Caco-2 (cell line): Measurements from ENCODE around the gene PTTG1IP. TPM values are rescaled to one million over a fixed set of nuclear protein-coding genes. Genes with fewer than 3 reads are reported as not detected.

Experiments used
- BruUV-seq: library from RNA; stranded (reverse); fragments of 400-500 nt; replicated peaks from 2 replicates; lab custom pipeline; 2021; lab: Mats Ljungman, UMichigan
- CTCF ChIA-PET: fragments of 300-600 bp; sonication (Branson Sonifier 250); formaldehyde crosslinking; loops from one replicate; lab custom pipeline; 2022; ENCODE audit warnings: antibody characterized with exemption; lab: Charles Lee
- POLR2A ChIA-PET: fragments of 300-600 bp; sonication (Branson Sonifier 250); formaldehyde crosslinking; loops from one replicate; lab custom pipeline; 2022; ENCODE audit warnings: antibody characterized with exemption; lab: Charles Lee
- DNase-seq, 2 experiments: peaks; one replicate each; pipeline versions ENCODE4 v3.0.0 to v3.0.0-alpha.2; 2020 to 2022
- H3K27me3 ChIP-seq: replicated peaks from 2 replicates; pipeline ENCODE4 v1.6.0; 2011; ENCODE audit warnings: low read length; ENCODE audit not compliant: control insufficient read depth, insufficient read depth
- H3K36me3 ChIP-seq: 2 replicates; pipeline ENCODE4 v1.5.1; 2011; ENCODE audit warnings: low read length; ENCODE audit not compliant: control insufficient read depth, insufficient read depth
- H3K4me1 ChIP-seq: fragments of 250-450 bp; sonication (Bioruptor Pico); 2 replicates; pipeline ENCODE4 v1.5.1; 2020; ENCODE audit warnings: mild to moderate bottlenecking
- H3K4me3 ChIP-seq: 2 replicates; pipeline ENCODE4 v1.5.1; 2011; ENCODE audit warnings: low read depth, mild to moderate bottlenecking, control low read depth, low read length
- H3K9me3 ChIP-seq: fragments of 250-450 bp; sonication (Bioruptor Pico); 2 replicates; pipeline ENCODE4 v1.5.1; 2020; ENCODE audit warnings: mild to moderate bottlenecking, moderate library complexity
- H3K27ac Mint-ChIP-seq: one replicate; pipeline ENCODE4 v1.8.0; 2022; ENCODE audit warnings: mixed read lengths; ENCODE audit not compliant: unreplicated experiment
- H3K27me3 Mint-ChIP-seq: one replicate; pipeline ENCODE4 v1.8.0; 2022; ENCODE audit warnings: mixed read lengths; ENCODE audit not compliant: insufficient read depth, unreplicated experiment
- H3K36me3 Mint-ChIP-seq: one replicate; pipeline ENCODE4 v1.8.0; 2022; ENCODE audit warnings: mild to moderate bottlenecking, mixed read lengths; ENCODE audit not compliant: insufficient read depth, unreplicated experiment
- H3K4me1 Mint-ChIP-seq: one replicate; pipeline ENCODE4 v1.8.0; 2022; ENCODE audit warnings: low read depth, mixed read lengths; ENCODE audit not compliant: unreplicated experiment
- H3K4me3 Mint-ChIP-seq: one replicate; pipeline ENCODE4 v1.8.0; 2022; ENCODE audit warnings: mild to moderate bottlenecking, moderate library complexity, mixed read lengths; ENCODE audit not compliant: unreplicated experiment
- H3K9me3 Mint-ChIP-seq: one replicate; pipeline ENCODE4 v1.8.0; 2022; ENCODE audit warnings: mixed read lengths; ENCODE audit not compliant: unreplicated experiment
- intact Hi-C: fragments of 100-400 bp; cut with micrococcal nuclease; formaldehyde crosslinking; loops from one replicate; pipeline ENCODE4 v1.10.0; 2022; ENCODE audit not compliant: unreplicated experiment
- total RNA-seq: library from RNA; stranded (reverse); gene quantifications from 2 replicates; pipeline ENCODE4 v1.2.3, GENCODE V29; 2022
- TF ChIP-seq, protein P1 (sequence below), 2 experiments: fragments of 200-600 bp in 1 of 2; IDR thresholded peaks; 1 replicate in 1 of 2; 2 replicates in 1 of 2; pipeline versions ENCODE4 v1.5.1 to v1.8.0; 2011 to 2022; ENCODE audit warnings: antibody characterized with exemption in 1 of 2, control low read depth in 1 of 2, inconsistent platforms in 1 of 2, low read depth in 1 of 2, low read length in 1 of 2, mild to moderate bottlenecking in 1 of 2, moderate library complexity in 1 of 2; ENCODE audit not compliant: insufficient read depth in 1 of 2, severe bottlenecking in 1 of 2, unreplicated experiment in 1 of 2

PTTG1IP gene
- total RNA-seq, 1 experiment from 2014 or later: 296 TPM

DNA sequence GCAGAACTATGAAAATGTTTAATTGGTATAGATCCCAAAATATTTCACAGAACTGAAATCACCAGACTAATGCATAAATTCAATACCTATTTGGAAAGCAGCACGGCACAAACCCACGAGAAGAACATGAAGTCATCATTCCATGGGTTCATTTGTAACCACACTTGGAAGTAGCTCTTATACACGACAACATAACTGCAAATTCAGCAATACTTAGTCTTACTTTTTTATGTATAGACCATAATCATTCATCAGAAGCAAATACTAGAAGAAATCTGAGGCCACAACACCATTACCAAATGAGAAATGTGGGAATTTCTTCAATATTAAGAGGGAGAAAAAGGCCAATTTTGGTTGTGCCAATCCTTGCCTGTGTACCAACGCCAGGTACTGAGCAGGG lies 67.6 kb downstream of the PTTG1IP start:
- no peaks in the 10 kb centered on the region for H3K27me3 Mint-ChIP-seq
- BruUV-seq: no TSS peak
- H3K27me3 ChIP-seq: no peaks in the 10 kb centered on the region
- CTCF ChIA-PET: interaction anchor here (0.6 kb wide), 1 partner anchor 332 kb away, joined by 4 read pairs; no protein-coding TSS in a partner anchor
- H3K4me3 ChIP-seq: no peak overlapping the region
- no peak overlapping the region for H3K4me3 Mint-ChIP-seq
- H3K36me3 Mint-ChIP-seq: peaks cover 87% of the 10 kb centered on the region
- TF ChIP-seq, protein P1, sequence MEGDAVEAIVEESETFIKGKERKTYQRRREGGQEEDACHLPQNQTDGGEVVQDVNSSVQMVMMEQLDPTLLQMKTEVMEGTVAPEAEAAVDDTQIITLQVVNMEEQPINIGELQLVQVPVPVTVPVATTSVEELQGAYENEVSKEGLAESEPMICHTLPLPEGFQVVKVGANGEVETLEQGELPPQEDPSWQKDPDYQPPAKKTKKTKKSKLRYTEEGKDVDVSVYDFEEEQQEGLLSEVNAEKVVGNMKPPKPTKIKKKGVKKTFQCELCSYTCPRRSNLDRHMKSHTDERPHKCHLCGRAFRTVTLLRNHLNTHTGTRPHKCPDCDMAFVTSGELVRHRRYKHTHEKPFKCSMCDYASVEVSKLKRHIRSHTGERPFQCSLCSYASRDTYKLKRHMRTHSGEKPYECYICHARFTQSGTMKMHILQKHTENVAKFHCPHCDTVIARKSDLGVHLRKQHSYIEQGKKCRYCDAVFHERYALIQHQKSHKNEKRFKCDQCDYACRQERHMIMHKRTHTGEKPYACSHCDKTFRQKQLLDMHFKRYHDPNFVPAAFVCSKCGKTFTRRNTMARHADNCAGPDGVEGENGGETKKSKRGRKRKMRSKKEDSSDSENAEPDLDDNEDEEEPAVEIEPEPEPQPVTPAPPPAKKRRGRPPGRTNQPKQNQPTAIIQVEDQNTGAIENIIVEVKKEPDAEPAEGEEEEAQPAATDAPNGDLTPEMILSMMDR (IDR thresholded peaks at IDR 0.05; ENCODE audit: insufficient read depth in 1 of 2, low read depth in 1 of 2, low read length in 1 of 2, severe bottlenecking in 1 of 2, unreplicated experiment in 1 of 2): no peak
- POLR2A ChIA-PET: no interaction called here
- no peaks in the 10 kb centered on the region for H3K9me3 Mint-ChIP-seq
- no peak overlapping the region for H3K27ac Mint-ChIP-seq
- no peak for DNase-seq
- no peaks in the 10 kb centered on the region for H3K9me3 ChIP-seq
- intact Hi-C loops: no loop called here
- 0 out of 2 replicates have a peak, but pooled peaks cover 8% of the 10 kb centered on the region for H3K4me1 ChIP-seq
- H3K36me3 ChIP-seq: peaks cover 4% of the 10 kb centered on the region
- H3K4me1 Mint-ChIP-seq: peaks cover 7% of the 10 kb centered on the region

GRCh38 chr21:44805226-44805625 lies 68.3 kb downstream of the PTTG1IP start:
- H3K27me3 Mint-ChIP-seq: no peaks in the 10 kb centered on the region
- no peak overlapping the region for H3K27ac Mint-ChIP-seq
- H3K9me3 ChIP-seq: no peaks in the 10 kb centered on the region
- H3K4me1 Mint-ChIP-seq: peaks cover 7% of the 10 kb centered on the region
- ChIA-PET CTCF (no interaction called here), POLR2A (no interaction called here)
- H3K27me3 ChIP-seq: no peaks in the 10 kb centered on the region
- intact Hi-C loops: no loop called here
- H3K9me3 Mint-ChIP-seq: no peaks in the 10 kb centered on the region
- peaks cover 2% of the 10 kb centered on the region for H3K36me3 ChIP-seq
- TF ChIP-seq, protein P1 (IDR thresholded peaks at IDR 0.05; ENCODE audit: insufficient read depth in 1 of 2, low read depth in 1 of 2, low read length in 1 of 2, severe bottlenecking in 1 of 2, unreplicated experiment in 1 of 2): no peak
- H3K36me3 Mint-ChIP-seq: peaks cover 87% of the 10 kb centered on the region
- DNase-seq: no peak
- no peak overlapping the region for H3K4me3 Mint-ChIP-seq
- H3K4me3 ChIP-seq: no peak overlapping the region
- no TSS peak for BruUV-seq
- peaks cover 13% of the 10 kb centered on the region; the same call in 1 of the 2 replicates for H3K4me1 ChIP-seq

GRCh38 chr21:44804762-44805161 lies 68.7 kb downstream of the PTTG1IP start:
- no peaks in the 10 kb centered on the region for H3K27me3 Mint-ChIP-seq
- H3K9me3 ChIP-seq: no peaks in the 10 kb centered on the region
- H3K4me1 ChIP-seq: peaks cover 17% of the 10 kb centered on the region
- H3K4me1 Mint-ChIP-seq: peaks cover 11% of the 10 kb centered on the region
- no peak overlapping the region for H3K4me3 ChIP-seq
- no peaks in the 10 kb centered on the region for H3K27me3 ChIP-seq
- no TSS peak for BruUV-seq
- H3K27ac Mint-ChIP-seq: no peak overlapping the region
- H3K9me3 Mint-ChIP-seq: no peaks in the 10 kb centered on the region
- no peak for DNase-seq
- peaks cover 86% of the 10 kb centered on the region for H3K36me3 Mint-ChIP-seq
- POLR2A ChIA-PET: no interaction called here
- TF ChIP-seq, protein P1 (IDR thresholded peaks at IDR 0.05; ENCODE audit: insufficient read depth in 1 of 2, low read depth in 1 of 2, low read length in 1 of 2, severe bottlenecking in 1 of 2, unreplicated experiment in 1 of 2): no peak
- peaks cover 1% of the 10 kb centered on the region; the same call in 1 of the 2 replicates for H3K36me3 ChIP-seq
- H3K4me3 Mint-ChIP-seq: no peak overlapping the region
- intact Hi-C loops: no loop called here
- CTCF ChIA-PET: no interaction called here
